Ectodermal cell (in vitro differentiated cells): ENCODE measurements around the gene MEIS1.
A peak's percentile ranks its signal among the peaks of the same experiment; 100 is the strongest.

Source experiments
- H3K27ac ChIP-seq: 2 replicates; pipeline ENCODE4 v1.7.0; 2013; ENCODE audit warnings: mild to moderate bottlenecking, low read depth, low read length; ENCODE audit not compliant: insufficient read depth, poor library complexity, severe bottlenecking
- H3K27me3 ChIP-seq: 2 replicates; pipeline ENCODE4 v1.7.0; 2013; ENCODE audit warnings: mild to moderate bottlenecking, low read length; ENCODE audit not compliant: insufficient read depth, control insufficient read depth, poor library complexity, severe bottlenecking
- H3K36me3 ChIP-seq: one replicate; pipeline ENCODE4 v1.7.0; 2013; ENCODE audit warnings: low read length; ENCODE audit not compliant: control insufficient read depth, insufficient read depth
- H3K4me1 ChIP-seq: one replicate; pipeline ENCODE4 v1.7.0; 2013; ENCODE audit warnings: low read length; ENCODE audit not compliant: control insufficient read depth, insufficient read depth
- H3K4me3 ChIP-seq: 2 replicates; pipeline ENCODE4 v1.7.0; 2013; ENCODE audit warnings: low read depth, low read length, control low read depth; ENCODE audit not compliant: insufficient read depth
- H3K9me3 ChIP-seq: 2 replicates; pipeline ENCODE4 v1.7.0; 2013; ENCODE audit warnings: mild to moderate bottlenecking, low read length, moderate library complexity; ENCODE audit not compliant: control insufficient read depth
- WGBS, 2 experiments: methylation state at CpG; one replicate each; pipeline ENCODE4 v1.1.7; 2013; ENCODE audit warnings: missing lambda C conversion rate in 2 of 2; 5-methylcytosine and 5-hydroxymethylcytosine counted together

The MEIS1 gene

GRCh38 chr2:66508484-66509071 lies 73.7 kb downstream of the MEIS1 start:
- H3K27me3 ChIP-seq: peaks cover 4% of the 10 kb centered on the region
- WGBS, 2 experiments: 52 to 53% methylated on average over 17 of the region's 17 CpGs
- peak overlapping the region; percentile 45 for H3K27ac ChIP-seq
- H3K36me3 ChIP-seq: no peaks in the 10 kb centered on the region
- peaks cover 35% of the 10 kb centered on the region for H3K4me1 ChIP-seq
- H3K9me3 ChIP-seq: no peaks in the 10 kb centered on the region
- H3K4me3 ChIP-seq: no peak overlapping the region

GRCh38 chr2:66509326-66509811 lies 74.4 kb downstream of the MEIS1 start:
- H3K4me3 ChIP-seq: no peak overlapping the region
- 50 to 86% methylated on average over 1 of the region's 1 CpG for WGBS, 2 experiments
- H3K36me3 ChIP-seq: no peaks in the 10 kb centered on the region
- H3K9me3 ChIP-seq: no peaks in the 10 kb centered on the region
- H3K4me1 ChIP-seq: peaks cover 35% of the 10 kb centered on the region
- H3K27me3 ChIP-seq: peaks cover 4% of the 10 kb centered on the region
- H3K27ac ChIP-seq: no peak overlapping the region

- H3K36me3 ChIP-seq: no peaks in the 10 kb centered on the region
- H3K4me3 ChIP-seq: no peak overlapping the region
- H3K27me3 ChIP-seq: peaks cover 4% of the 10 kb centered on the region
- peaks cover 20% of the 10 kb centered on the region for H3K4me1 ChIP-seq
- no peak overlapping the region for H3K27ac ChIP-seq
- no peaks in the 10 kb centered on the region for H3K9me3 ChIP-seq
Observed at GRCh38 chr2:66512626-66513025, 77.7 kb downstream of the MEIS1 start.

- no peak overlapping the region for H3K4me3 ChIP-seq
- no peaks in the 10 kb centered on the region for H3K36me3 ChIP-seq
- H3K4me1 ChIP-seq: no peaks in the 10 kb centered on the region
- 80% methylated on average over 1 to 2 of the region's 2 CpGs for WGBS, 2 experiments
- no peaks in the 10 kb centered on the region for H3K27me3 ChIP-seq
- H3K9me3 ChIP-seq: no peaks in the 10 kb centered on the region
- H3K27ac ChIP-seq: no peak overlapping the region
Observed at GRCh38 chr2:66515743-66516142, 80.8 kb downstream of the MEIS1 start.

- Histone ChIP-seq H3K4me1 (no peaks in the 10 kb centered on the region), H3K36me3 (no peaks in the 10 kb centered on the region), H3K27me3 (no peaks in the 10 kb centered on the region), H3K27ac (no peak overlapping the region), H3K9me3 (no peaks in the 10 kb centered on the region), H3K4me3 (no peak overlapping the region)
- WGBS, 2 experiments: 89 to 96% methylated on average over 7 to 8 of the region's 8 CpGs
Observed at GRCh38 chr2:66516499-66516898, 81.6 kb downstream of the MEIS1 start.

- no peaks in the 10 kb centered on the region for H3K4me1 ChIP-seq
- H3K36me3 ChIP-seq: no peaks in the 10 kb centered on the region
- WGBS, 2 experiments: 83 to 87% methylated on average over 3 to 4 of the region's 4 CpGs
- H3K27me3 ChIP-seq: no peaks in the 10 kb centered on the region
- H3K9me3 ChIP-seq: no peaks in the 10 kb centered on the region
- H3K27ac ChIP-seq: no peak overlapping the region
- H3K4me3 ChIP-seq: no peak overlapping the region
Observed at GRCh38 chr2:66517772-66518171, 82.8 kb downstream of the MEIS1 start.

- H3K27me3 ChIP-seq: no peaks in the 10 kb centered on the region
- H3K4me3 ChIP-seq: no peak overlapping the region
- no peak overlapping the region for H3K27ac ChIP-seq
- no peaks in the 10 kb centered on the region for H3K9me3 ChIP-seq
- H3K4me1 ChIP-seq: no peaks in the 10 kb centered on the region
- H3K36me3 ChIP-seq: no peaks in the 10 kb centered on the region
- WGBS, 2 experiments: 88 to 93% methylated on average over 6 of the region's 6 CpGs
Observed at GRCh38 chr2:66519264-66519843, 84.4 kb downstream of the MEIS1 start.

DNA sequence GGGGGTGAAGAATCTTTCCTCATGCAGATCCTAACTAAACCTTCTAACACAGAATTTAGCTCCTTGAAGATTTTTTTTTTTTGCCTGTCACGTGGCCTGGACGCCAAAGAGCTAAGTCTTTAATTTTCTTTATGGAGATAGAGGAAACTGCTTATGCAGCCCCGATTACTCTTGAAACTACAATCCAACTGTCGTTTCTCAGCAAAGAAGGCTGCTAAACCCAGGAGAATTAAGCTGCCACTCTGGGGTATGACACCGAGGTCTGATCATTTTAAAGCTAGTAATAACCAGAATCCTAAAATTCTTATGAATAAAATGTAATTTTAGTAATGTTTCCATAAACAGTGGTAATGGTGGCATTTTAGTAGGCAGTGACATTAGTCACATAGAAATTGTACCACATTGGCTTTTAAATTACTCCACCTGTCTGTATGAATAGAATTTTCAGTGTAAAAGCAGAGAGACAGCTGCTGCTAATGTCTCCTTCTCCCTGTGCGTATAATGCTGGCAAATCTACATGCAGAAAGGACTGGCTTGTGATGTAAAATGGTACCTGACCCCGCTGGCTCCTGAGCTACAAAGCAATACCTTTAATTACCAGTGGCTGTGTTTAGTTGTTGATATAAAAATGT lies 86.5 kb downstream of the MEIS1 start:
- H3K4me1 ChIP-seq: peaks cover 18% of the 10 kb centered on the region
- H3K27ac ChIP-seq: no peak overlapping the region
- WGBS, 2 experiments: 86 to 98% methylated on average over 6 to 7 of the region's 7 CpGs
- no peaks in the 10 kb centered on the region for H3K9me3 ChIP-seq
- H3K36me3 ChIP-seq: no peaks in the 10 kb centered on the region
- H3K4me3 ChIP-seq: no peak overlapping the region
- no peaks in the 10 kb centered on the region for H3K27me3 ChIP-seq

DNA sequence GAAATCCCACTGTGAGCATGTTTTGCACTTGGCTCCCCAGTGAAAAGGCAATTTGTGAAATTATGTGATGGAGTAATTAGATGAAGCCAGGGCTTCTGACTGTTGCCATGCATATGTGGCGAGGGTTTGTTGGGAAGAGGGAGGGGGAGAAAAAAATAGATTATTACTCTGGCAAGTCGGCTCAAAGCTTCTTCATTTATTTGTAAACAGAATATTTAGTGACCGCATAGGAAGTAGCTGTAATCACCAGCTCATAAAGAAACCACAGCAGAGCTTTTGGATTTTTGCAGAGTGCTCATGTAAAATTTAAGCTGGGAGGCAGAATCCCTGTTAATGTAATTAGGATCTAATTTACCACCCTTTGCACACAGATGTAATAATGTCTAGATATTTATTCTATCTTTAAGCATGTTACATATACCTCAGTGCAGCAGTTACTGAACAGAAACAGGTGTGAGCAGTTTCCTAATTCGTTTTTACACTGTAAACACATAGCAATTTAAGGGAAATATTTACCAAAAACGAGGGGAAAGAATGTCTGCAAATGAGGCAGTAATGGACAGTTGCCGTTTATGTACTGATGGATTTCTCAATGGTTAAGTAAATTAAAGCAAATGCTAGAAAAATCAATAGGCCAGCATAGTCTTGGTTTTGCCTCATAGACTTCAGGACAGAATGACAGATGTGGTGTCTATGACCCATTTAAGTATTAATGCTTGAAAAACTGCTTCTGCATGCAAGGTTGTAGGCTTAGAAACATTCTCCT lies 87.9 kb downstream of the MEIS1 start:
- Histone ChIP-seq H3K4me3 (no peak overlapping the region), H3K4me1 (peaks cover 19% of the 10 kb centered on the region), H3K27me3 (no peaks in the 10 kb centered on the region), H3K9me3 (no peaks in the 10 kb centered on the region), H3K36me3 (no peaks in the 10 kb centered on the region), H3K27ac (no peak overlapping the region)
- WGBS, 2 experiments: 75% methylated on average over 6 of the region's 6 CpGs

DNA sequence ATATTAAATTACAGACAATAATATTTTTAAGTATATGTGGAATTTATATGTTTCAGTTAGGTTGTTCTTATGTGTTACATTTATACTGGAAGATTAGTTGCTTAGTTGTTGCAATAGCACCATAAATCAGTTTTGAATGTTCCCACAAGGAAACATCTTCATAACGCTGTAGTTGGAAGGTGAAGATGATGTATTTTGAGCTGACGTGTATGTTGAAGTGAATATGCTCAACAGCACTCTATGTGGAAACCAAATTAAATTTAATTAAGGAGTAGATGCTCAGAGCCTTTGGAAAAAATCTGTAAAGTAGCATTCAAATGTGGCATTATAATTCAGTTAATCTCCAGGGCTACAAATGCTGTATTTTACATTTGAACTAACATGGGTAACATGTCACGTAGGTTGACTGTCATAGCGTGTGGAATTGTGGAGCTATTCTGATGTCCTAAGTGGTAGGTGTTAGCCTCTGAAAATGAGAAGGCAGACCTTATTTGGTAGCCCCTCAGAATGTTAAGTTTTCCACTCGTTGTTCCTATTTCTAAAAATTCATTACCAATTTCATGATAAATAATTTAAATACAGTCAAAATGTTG lies 88.5 kb downstream of the MEIS1 start:
- WGBS, 2 experiments: 94 to 96% methylated on average over 4 of the region's 5 CpGs
- no peak overlapping the region for H3K27ac ChIP-seq

More for the DNA sequence above, 88.5 kb downstream of the MEIS1 start:
- Histone ChIP-seq H3K9me3 (no peaks in the 10 kb centered on the region), H3K27me3 (no peaks in the 10 kb centered on the region), H3K36me3 (no peaks in the 10 kb centered on the region), H3K4me3 (no peak overlapping the region), H3K4me1 (peaks cover 19% of the 10 kb centered on the region)
